HG03175 (cell line): Measurements from ENCODE around the gene CYB5R3.
A peak's percentile ranks its signal among the peaks of the same experiment; 100 is the strongest.

Experiments used
- ATAC-seq: cut with Tn5 transposase; IDR thresholded peaks from one replicate; pipeline ENCODE4 v1.9.1; 2021; ENCODE audit warnings: mild to moderate bottlenecking, moderate library complexity; ENCODE audit not compliant: unreplicated experiment

Gene CYB5R3

DNA sequence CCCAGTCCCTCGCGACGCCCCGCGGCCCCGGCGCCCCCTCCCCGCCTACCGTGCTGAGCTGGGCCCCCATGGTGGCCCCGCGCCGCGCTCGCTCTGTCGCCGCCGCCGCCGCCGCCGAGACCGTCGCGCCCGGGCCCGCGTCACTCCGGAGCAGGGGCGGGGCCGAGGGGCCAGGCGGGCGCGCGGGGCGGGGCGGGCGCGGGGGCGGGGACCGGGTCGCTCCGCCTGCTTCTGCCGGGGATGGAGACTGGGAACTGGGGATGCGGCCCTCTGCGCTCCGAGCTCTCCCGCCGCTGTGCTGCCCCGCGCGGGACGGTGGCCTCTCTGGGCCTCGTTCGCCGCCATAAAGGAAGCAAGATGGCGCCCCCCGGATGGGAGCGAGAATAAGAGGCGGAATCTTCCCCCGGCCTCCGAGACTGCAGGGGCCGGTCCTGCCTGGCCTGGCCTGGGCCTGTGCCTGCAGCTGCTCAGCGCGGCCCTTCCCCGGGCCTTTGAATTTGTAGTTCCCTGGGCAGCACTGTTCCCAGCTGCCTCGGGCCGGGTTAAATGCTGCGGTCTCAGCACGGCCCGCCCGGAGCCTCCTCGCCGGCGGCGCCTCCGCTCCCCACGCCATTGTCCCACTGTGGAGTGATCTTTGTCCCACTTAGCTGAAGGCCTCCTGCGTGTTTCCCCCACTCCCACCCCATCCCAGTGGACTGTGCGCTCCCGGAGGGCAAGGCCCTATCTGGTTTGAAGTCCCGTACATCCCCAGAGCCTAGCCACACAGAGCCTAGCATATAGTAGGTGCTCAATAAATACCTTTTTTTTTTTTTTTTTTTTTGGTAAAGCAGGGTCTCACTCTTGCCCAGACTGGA is at the start of gene CYB5R3:
Gene CYB5R3, minus strand, starts transcription at position 147 of the 854 bp plus-strand sequence. Its CDS starts 77 bp downstream, at position 70.
- peak; percentile 63 for ATAC-seq

DNA sequence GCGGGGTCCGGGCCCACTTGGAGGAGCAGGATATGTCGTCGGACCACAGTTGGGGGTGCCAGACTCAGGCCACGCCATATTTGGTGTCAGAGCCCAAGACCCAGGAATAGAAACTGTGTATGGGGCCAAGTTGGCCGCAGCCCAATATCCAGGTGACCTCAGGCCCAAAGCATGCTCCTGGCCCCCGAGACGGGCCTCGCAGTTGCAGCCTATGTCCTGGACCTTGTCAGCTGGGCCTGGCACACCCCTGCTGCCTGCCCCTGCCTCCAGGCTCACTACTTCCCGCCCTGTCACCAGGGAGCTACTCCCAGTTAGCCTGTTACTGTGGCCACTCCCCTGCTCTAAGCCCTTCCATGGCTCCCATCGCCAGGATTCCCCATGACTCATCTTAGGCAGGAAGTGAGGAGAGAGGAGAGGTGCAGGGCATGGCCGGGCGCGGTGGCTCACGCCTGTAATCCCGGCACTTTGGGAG is 48.4 kb upstream of the CYB5R3 start:
- ATAC-seq: no peak

- no peak for ATAC-seq
Observed at GRCh38 chr22:42696331-42696967, 47.3 kb upstream of the CYB5R3 start.

GRCh38 chr22:42695294-42695693 is 46.1 kb upstream of the CYB5R3 start:
- ATAC-seq: no peak

GRCh38 chr22:42693763-42694683 is 44.8 kb upstream of the CYB5R3 start:
- ATAC-seq: no peak

DNA sequence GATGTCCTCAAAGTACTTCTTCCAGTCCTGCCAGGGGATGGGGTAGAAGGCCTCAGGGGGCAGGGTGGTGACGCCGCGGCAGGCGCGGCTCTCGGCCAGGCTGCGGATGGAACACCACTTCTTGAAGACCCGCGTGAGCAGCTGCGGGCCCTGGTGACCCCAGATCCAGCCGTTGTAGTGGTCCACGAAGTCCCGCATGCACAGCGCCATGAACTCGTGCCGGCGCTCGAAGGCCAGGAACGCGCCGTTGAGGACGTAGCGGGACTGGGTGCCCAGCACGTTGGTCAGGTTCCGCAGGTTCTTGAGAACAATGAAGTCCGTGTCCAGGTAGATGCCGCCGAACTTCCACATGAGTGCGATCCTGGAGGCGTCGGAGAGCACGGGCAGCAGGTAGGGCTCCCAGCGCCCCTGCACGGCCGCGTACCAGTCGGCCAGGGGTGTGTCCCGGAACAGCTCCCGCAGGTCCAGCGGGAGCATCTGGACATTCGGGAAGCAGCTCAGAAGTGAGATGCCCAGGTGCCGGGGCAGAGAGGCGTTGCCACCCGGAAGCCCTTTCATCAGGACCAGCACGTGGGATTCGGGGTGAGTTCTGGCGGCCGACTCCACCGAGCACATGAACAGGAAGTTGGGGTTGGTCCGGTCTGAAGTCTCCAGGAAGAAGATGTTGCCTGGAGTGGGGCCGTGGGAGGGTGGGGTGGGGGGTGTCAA is 44.0 kb upstream of the CYB5R3 start:
- no peak for ATAC-seq

DNA sequence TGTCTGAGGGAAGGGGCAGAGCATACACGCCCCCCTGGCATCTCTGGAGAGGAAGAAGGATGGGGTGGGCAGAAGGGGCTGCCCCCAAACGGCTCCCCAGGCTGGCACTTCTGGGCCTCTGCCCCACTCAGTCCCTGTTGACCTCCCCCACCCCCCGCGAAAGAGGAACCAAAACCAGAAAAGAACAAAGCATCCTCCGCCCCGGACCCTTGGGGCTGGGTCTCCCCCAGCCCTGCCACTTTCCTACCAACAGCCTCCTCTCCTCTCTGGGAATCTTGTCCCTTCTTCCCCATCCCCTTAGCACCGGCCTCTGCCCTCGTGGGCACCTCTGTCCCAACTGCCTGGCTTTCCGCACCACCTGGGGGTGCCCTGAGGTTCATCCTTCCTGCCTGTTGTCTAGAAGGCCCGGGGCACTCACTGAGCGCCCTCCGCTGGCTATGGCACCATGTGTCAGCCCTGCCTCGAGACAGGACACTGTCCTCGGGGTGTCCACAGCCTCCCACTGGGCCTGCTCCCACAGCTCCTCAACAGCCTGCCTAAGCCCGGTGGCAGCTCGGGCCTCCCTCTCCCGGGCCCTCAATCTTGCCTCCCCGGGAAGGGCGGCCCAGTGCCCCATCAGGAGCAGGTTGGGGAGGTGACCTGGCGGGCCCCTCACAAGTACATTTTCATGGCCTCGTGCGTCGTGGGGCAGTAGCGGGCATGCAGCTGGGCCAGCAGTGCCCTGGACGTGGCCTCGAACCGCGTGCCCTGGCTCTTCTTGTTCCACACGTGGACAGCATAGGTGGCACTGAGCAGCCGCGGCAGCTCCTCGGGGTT is 43.3 kb upstream of the CYB5R3 start:
- ATAC-seq: no peak

- no peak for ATAC-seq
Observed at GRCh38 chr22:42691440-42691839, 42.2 kb upstream of the CYB5R3 start.

DNA sequence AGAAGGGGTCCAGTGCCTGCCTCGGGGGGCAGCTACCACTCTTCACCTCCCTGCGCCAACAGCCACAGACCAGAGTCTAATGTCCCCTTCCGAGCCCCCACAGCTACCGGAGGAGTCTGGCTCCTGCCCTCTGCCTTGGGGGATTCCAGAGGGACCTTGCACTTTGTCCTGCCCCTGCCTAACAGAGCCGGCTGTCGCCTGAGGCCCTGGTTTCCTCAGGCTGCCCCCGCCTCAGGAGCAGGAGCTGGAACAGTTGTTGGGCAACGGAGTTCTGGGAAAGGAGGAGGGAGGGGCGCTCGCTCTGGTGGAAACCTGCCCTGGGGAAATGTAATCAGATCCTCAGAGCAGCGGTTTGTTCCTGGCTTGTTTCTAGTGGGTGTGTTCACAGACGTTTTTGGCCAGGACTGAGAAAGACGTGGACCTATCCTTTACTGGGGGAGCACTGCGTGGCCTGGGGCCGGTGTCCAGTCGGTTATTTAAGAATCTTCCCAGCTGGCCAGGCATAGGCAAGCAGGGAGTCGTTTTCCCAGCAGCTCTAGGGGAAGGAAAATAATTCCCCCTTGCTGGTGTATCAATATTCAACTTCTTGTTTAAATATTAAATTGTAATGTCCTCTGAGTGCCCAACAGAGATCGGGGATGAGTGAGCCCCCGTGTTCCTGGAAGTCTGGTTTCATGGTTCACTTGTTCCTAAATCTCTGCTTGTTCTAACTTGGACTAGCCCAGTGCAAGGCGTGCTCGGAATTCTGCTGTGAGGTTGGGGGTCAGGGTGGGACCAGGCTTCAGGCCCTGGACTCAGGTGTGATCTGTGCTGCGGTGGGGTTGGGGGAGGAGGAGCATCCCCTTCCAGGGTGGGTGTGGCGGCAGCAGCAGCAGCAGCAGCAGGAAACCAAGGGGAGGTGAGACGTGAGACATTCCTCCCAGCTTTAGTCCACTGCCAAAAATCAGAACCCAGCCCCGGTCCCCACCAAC is 39.3 kb upstream of the CYB5R3 start:
- no peak for ATAC-seq

GRCh38 chr22:42686756-42687491 is 37.7 kb upstream of the CYB5R3 start:
- ATAC-seq: no peak

DNA sequence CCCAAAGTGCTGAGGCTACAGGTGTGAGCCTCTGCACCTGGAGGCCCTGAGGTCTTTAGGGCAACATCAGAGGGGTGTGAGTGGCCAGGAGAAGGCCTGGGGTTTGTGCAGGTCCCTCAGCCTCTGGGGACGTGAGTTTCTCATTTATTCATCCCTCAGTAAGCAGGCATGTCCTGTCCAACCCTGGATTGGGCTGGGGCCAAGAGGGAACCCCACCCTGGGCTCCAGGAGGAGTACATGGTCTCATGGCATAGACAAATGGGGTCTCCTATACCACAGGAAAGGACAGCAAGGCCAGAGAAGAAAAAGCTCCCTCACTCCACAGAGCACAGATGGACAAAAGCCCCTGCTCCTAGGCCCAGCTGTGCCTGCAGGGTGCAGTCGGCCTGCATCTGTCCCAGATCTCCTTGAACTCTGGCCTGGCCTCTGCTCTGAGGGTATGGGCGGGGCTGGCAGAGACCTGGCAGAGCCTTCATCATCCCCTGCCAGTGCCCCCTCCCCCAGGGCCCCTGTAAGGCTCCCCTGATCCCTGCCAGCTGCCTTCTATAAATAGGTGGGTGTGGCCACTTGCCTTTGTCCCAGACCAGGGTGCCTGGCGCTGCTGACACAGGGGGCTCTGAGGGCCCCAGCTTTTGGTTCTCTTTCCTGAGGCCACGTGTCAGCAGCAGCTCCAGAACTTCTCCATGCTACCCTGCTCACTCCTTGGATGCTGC is 36.9 kb upstream of the CYB5R3 start:
- ATAC-seq: no peak

DNA sequence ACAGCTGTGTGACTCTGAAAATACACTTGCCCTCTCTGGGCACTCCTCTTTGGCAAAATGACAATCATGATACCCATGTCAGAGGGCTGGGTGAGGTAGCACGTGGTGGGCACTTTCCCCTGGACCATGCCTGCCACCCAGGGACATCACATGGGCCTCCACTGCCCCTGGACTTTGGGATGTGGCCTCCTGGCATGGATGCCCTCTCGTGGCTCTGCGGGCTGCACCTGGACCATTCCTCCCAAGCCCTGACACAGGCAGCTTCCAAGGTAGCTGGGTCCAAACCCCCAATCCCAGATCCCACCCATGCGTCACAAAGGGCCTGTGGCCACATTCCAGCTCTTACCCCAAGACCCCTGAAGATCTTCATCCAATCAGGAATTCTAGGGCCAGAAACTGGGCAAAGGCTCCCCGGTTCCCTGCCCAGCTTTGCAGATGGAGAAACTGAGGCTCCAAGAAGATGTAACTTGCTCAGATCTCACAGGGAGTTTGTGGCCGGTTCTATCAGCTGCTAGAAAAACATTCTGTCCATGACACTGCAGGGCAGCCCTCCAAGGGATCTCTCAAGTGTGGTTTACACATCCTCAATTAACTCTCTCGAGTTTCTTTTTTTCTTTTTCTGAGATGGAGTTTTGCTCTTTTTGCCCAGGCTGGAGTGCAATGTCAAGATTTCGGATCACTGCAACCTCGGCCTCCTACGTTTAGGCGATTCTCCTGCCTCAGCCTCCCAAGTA is 35.4 kb upstream of the CYB5R3 start:
- ATAC-seq: no peak

GRCh38 chr22:42683578-42684283 is 34.5 kb upstream of the CYB5R3 start:
- no peak for ATAC-seq

- ATAC-seq: no peak
Observed at GRCh38 chr22:42682113-42682851, 33.1 kb upstream of the CYB5R3 start.

- ATAC-seq: no peak
Observed at GRCh38 chr22:42680648-42681047, 31.5 kb upstream of the CYB5R3 start.
